Neural cell (in vitro differentiated cells): Measurements from ENCODE around the gene ADAMTS14. TPM values are rescaled to one million over a fixed set of nuclear protein-coding genes. Genes with fewer than 3 reads are reported as not detected.

Experiments used
- H2AFZ ChIP-seq: fragments of 200-600, 300-800 bp; sonication (generic), shearing (Covaris generic); 2 replicates; pipeline ENCODE4 v1.6.0; 2014; ENCODE audit warnings: low read depth, mild to moderate bottlenecking, antibody characterized with exemption, low read length, moderate library complexity
- H3F3A ChIP-seq: fragments of 200-600 bp; shearing (Covaris generic); 2 replicates; pipeline ENCODE4 v1.6.1; 2016; ENCODE audit warnings: mild to moderate bottlenecking, moderate library complexity, mixed read lengths, antibody characterized with exemption, low read length; ENCODE audit not compliant: insufficient read depth, poor library complexity, severe bottlenecking
- H3K27ac ChIP-seq: fragments of 200-600, 300-800 bp; sonication (generic), shearing (Covaris generic); 2 replicates; pipeline ENCODE4 v1.5.1; 2014; ENCODE audit warnings: mild to moderate bottlenecking, low read length, moderate library complexity
- H3K27me3 ChIP-seq: fragments of 300-800, 200-600 bp; sonication (generic), shearing (Covaris generic); 2 replicates; pipeline ENCODE4 v1.6.0; 2014; ENCODE audit warnings: mild to moderate bottlenecking, low read depth, low read length, moderate library complexity; ENCODE audit not compliant: insufficient read depth
- H3K36me3 ChIP-seq: fragments of 300-800, 200-600 bp; sonication (generic), shearing (Covaris generic); 2 replicates; pipeline ENCODE4 v1.5.1; 2014; ENCODE audit warnings: mild to moderate bottlenecking, antibody characterized with exemption, low read length, moderate library complexity; ENCODE audit not compliant: insufficient read depth
- H3K4me2 ChIP-seq: fragments of 300-800, 200-600 bp; sonication (generic), shearing (Covaris generic); 2 replicates; pipeline ENCODE4 v1.6.0; 2014; ENCODE audit warnings: mild to moderate bottlenecking, low read length
- H3K4me3 ChIP-seq: fragments of 300-800, 200-600 bp; sonication (generic), shearing (Covaris generic); 2 replicates; pipeline ENCODE4 v1.5.1; 2014; ENCODE audit warnings: mild to moderate bottlenecking, low read length, moderate library complexity
- H3K79me2 ChIP-seq: fragments of 200-600 bp; shearing (Covaris generic); replicated peaks from 2 replicates; pipeline ENCODE4 v1.6.0; 2014; ENCODE audit warnings: mild to moderate bottlenecking, low read length, moderate library complexity; ENCODE audit not compliant: insufficient read depth
- H3K9ac ChIP-seq: fragments of 300-800, 200-600 bp; sonication (generic), shearing (Covaris generic); 2 replicates; pipeline ENCODE4 v1.6.1; 2016; ENCODE audit warnings: mild to moderate bottlenecking, low read length, mixed read lengths
- H3K9me2 ChIP-seq: fragments of 200-600 bp; shearing (Covaris generic); 2 replicates; pipeline ENCODE4 v1.6.1; 2016; ENCODE audit warnings: mild to moderate bottlenecking, low read length, mixed read lengths; ENCODE audit not compliant: insufficient read depth
- H3K9me3 ChIP-seq: fragments of 200-600, 300-800 bp; sonication (generic), shearing (Covaris generic); 2 replicates; pipeline ENCODE4 v1.6.1; 2016; ENCODE audit warnings: mild to moderate bottlenecking, mixed run types, low read length, moderate library complexity, mixed read lengths
- H4K20me1 ChIP-seq: fragments of 200-600 bp; shearing (Covaris generic); 2 replicates; pipeline ENCODE4 v1.6.1; 2016; ENCODE audit warnings: mild to moderate bottlenecking, mixed run types; ENCODE audit not compliant: insufficient read depth
- CTCF ChIP-seq: fragments of 450-650 bp; IDR thresholded peaks from 2 replicates; pipeline ENCODE4 v1.5.1; 2014; ENCODE audit warnings: antibody characterized with exemption, mild to moderate bottlenecking, moderate library complexity; ENCODE audit not compliant: poor library complexity, severe bottlenecking
- EP300 ChIP-seq: fragments of 450-650 bp; conservative IDR thresholded peaks from 2 replicates; pipeline ENCODE4 v1.6.1; 2014; ENCODE audit warnings: antibody characterized with exemption, mild to moderate bottlenecking, moderate library complexity; ENCODE audit not compliant: poor library complexity, severe bottlenecking
- EZH2 ChIP-seq: fragments of 200-600, 300-800 bp; shearing (Covaris generic), sonication (generic); IDR thresholded peaks from 2 replicates; pipeline ENCODE4 v1.6.1; 2014; ENCODE audit warnings: antibody characterized with exemption, low read length, borderline replicate concordance, mild to moderate bottlenecking; ENCODE audit not compliant: insufficient read depth, poor library complexity, severe bottlenecking
- MXI1 ChIP-seq: fragments of 450-650 bp; conservative IDR thresholded peaks from 2 replicates; pipeline ENCODE4 v1.6.1; 2014; ENCODE audit warnings: antibody characterized with exemption, mild to moderate bottlenecking; ENCODE audit not compliant: poor library complexity, severe bottlenecking
- POLR2AphosphoS5 ChIP-seq: IDR thresholded peaks from 2 replicates; pipeline ENCODE4 v1.6.1; 2012
- RAD21 ChIP-seq: fragments of 450-650 bp; conservative IDR thresholded peaks from 2 replicates; pipeline ENCODE4 v1.6.1; 2014; ENCODE audit warnings: antibody characterized with exemption, mild to moderate bottlenecking, moderate library complexity
- REST ChIP-seq: IDR thresholded peaks from 2 replicates; pipeline ENCODE4 v1.6.1; 2012; ENCODE audit warnings: borderline replicate concordance
- SMC3 ChIP-seq: fragments of 450-650 bp; conservative IDR thresholded peaks from 2 replicates; pipeline ENCODE4 v1.6.1; 2014; ENCODE audit warnings: antibody characterized with exemption, mild to moderate bottlenecking, moderate library complexity; ENCODE audit not compliant: poor library complexity
- TAF1 ChIP-seq: IDR thresholded peaks from 2 replicates; pipeline ENCODE4 v1.6.1; 2012; ENCODE audit warnings: low read depth
- polyA plus RNA-seq: library from polyadenylated mRNA; depleted of rRNA; stranded (reverse); fragments of >200 nt; gene quantifications from 2 replicates; pipeline ENCODE4 v1.2.3, GENCODE V29; 2014

Gene ADAMTS14
- polyA plus RNA-seq, 1 donor from 2014 or later: 0.04 TPM

GRCh38 chr10:70786799-70787415 lies 114.6 kb downstream of the ADAMTS14 start:
- TF ChIP-seq REST (no peak), SMC3 (no peak), TAF1 (no peak), EP300 (no peak)
- Histone ChIP-seq H3K4me3 (no peak overlapping the region), H3K9me3 (no peaks in the 10 kb centered on the region), H3K27me3 (no peaks in the 10 kb centered on the region), H2AFZ (no peak overlapping the region), H3K36me3 (no peaks in the 10 kb centered on the region), H4K20me1 (no peaks in the 10 kb centered on the region), H3K9ac (no peak overlapping the region), H3K9me2 (no peaks in the 10 kb centered on the region), H3K79me2 (no peaks in the 10 kb centered on the region), H3K4me2 (no peak overlapping the region), H3K27ac (no peak overlapping the region), H3F3A (no peaks in the 10 kb centered on the region)

- Histone ChIP-seq H3K9ac (no peak overlapping the region), H3K9me2 (no peaks in the 10 kb centered on the region), H2AFZ (no peak overlapping the region), H3K27ac (no peak overlapping the region), H3K9me3 (no peaks in the 10 kb centered on the region), H4K20me1 (no peaks in the 10 kb centered on the region), H3F3A (no peaks in the 10 kb centered on the region), H3K4me3 (no peak overlapping the region), H3K79me2 (no peaks in the 10 kb centered on the region), H3K27me3 (no peaks in the 10 kb centered on the region), H3K36me3 (no peaks in the 10 kb centered on the region), H3K4me2 (no peak overlapping the region)
- TF ChIP-seq TAF1 (no peak), CTCF (no peak), EZH2 (no peak), MXI1 (no peak), SMC3 (no peak), REST (no peak), EP300 (no peak), RAD21 (no peak), POLR2AphosphoS5 (no peak)
Observed at GRCh38 chr10:70791386-70792039, 119.2 kb downstream of the ADAMTS14 start.
